IMR-90 (cell line): ENCODE measurements around the gene HLA-DMB. TPM values are rescaled to one million over a fixed set of nuclear protein-coding genes. Genes with fewer than 3 reads are reported as not detected.

Experiments used
- ATAC-seq: fragments of 200-7000 bp; cut with Tn5 transposase; 2 replicates; pipeline ENCODE4 v1.9.1; 2020; ENCODE audit warnings: low read depth, mild to moderate bottlenecking, moderate library complexity
- BruUV-seq: library from RNA; stranded (reverse); fragments of 400-500 nt; replicated peaks from 2 replicates; lab custom pipeline; 2021; lab: Mats Ljungman, UMichigan
- CTCF ChIA-PET: fragments of 300-600 bp; formaldehyde crosslinking; extraction: SDS; loops from one replicate; lab custom pipeline; 2021; ENCODE audit warnings: antibody characterized with exemption; lab: Yijun Ruan, JAX
- POLR2A ChIA-PET: fragments of 300-600 bp; sonication (Branson Sonifier 250); formaldehyde crosslinking; loops from one replicate; lab custom pipeline; 2022; ENCODE audit warnings: antibody characterized with exemption; ENCODE audit not compliant: unreplicated experiment; lab: Charles Lee
- DNase-seq: peaks from one replicate; pipeline ENCODE4 v3.0.0; 2013
- H2AFZ ChIP-seq: replicated peaks from 2 replicates; pipeline ENCODE3; 2013; ENCODE audit warnings: low read length, mild to moderate bottlenecking; ENCODE audit not compliant: poor library complexity
- H2AK5ac ChIP-seq: 2 replicates; pipeline ENCODE4 v1.6.1; 2013; ENCODE audit warnings: low read depth, low read length, inconsistent platforms
- H2AK9ac ChIP-seq: replicated peaks from 2 replicates; pipeline ENCODE3; 2013; ENCODE audit warnings: mild to moderate bottlenecking, low read depth, low read length, moderate library complexity; ENCODE audit not compliant: poor library complexity
- H2BK120ac ChIP-seq: 2 replicates; pipeline ENCODE4 v1.6.1; 2013; ENCODE audit warnings: low read depth, low read length, inconsistent platforms
- H2BK15ac ChIP-seq: 3 replicates; pipeline ENCODE4 v1.6.1; 2013; ENCODE audit warnings: low read depth, low read length, inconsistent platforms
- H2BK20ac ChIP-seq: 2 replicates; pipeline ENCODE4 v1.6.1; 2013; ENCODE audit warnings: low read depth, mild to moderate bottlenecking, inconsistent platforms, low read length, moderate library complexity
- H2BK5ac ChIP-seq: 2 replicates; pipeline ENCODE4 v1.6.1; 2013; ENCODE audit warnings: mild to moderate bottlenecking, low read depth, low read length, inconsistent platforms; ENCODE audit not compliant: poor library complexity, severe bottlenecking
- H3K14ac ChIP-seq: replicated peaks from 2 replicates; pipeline ENCODE4 v1.6.1; 2013; ENCODE audit warnings: low read depth, low read length, inconsistent platforms
- H3K18ac ChIP-seq: 2 replicates; pipeline ENCODE4 v1.6.1; 2013; ENCODE audit warnings: low read depth, low read length, control low read depth
- H3K23ac ChIP-seq: 2 replicates; pipeline ENCODE4 v1.6.1; 2013; ENCODE audit warnings: low read depth, low read length, inconsistent platforms
- H3K27ac ChIP-seq: 2 replicates; pipeline ENCODE4 v1.5.1; 2013; ENCODE audit warnings: mild to moderate bottlenecking, control low read depth, low read length; ENCODE audit not compliant: insufficient read depth
- H3K27me3 ChIP-seq: 2 replicates; pipeline ENCODE4 v1.6.1; 2013; ENCODE audit warnings: low read length; ENCODE audit not compliant: control insufficient read depth, insufficient read depth
- H3K36me3 ChIP-seq: 2 replicates; pipeline ENCODE4 v1.6.1; 2013; ENCODE audit warnings: low read length, mixed read lengths; ENCODE audit not compliant: control insufficient read depth, insufficient read depth
- H3K4ac ChIP-seq: 2 replicates; pipeline ENCODE4 v1.6.1; 2013; ENCODE audit warnings: low read depth, low read length, inconsistent platforms
- H3K4me1 ChIP-seq: 2 replicates; pipeline ENCODE4 v1.6.1; 2013; ENCODE audit warnings: low read length, mixed read lengths; ENCODE audit not compliant: control insufficient read depth, insufficient read depth
- H3K4me2 ChIP-seq: 2 replicates; pipeline ENCODE4 v1.6.1; 2013; ENCODE audit warnings: low read depth, mild to moderate bottlenecking, control low read depth, low read length, moderate library complexity
- H3K4me3 ChIP-seq: 2 replicates; pipeline ENCODE4 v1.5.1; 2013; ENCODE audit warnings: low read depth, mild to moderate bottlenecking, control low read depth, low read length, moderate library complexity; ENCODE audit not compliant: insufficient read depth
- H3K56ac ChIP-seq: 2 replicates; pipeline ENCODE4 v1.6.1; 2013; ENCODE audit warnings: low read length, inconsistent platforms; ENCODE audit not compliant: insufficient read depth; ENCODE audit errors: extremely low read depth
- H3K79me1 ChIP-seq, 2 experiments: 2 replicates each; pipeline ENCODE4 v1.6.1; 2013; ENCODE audit warnings: low read length in 2 of 2, inconsistent platforms in 1 of 2, low read depth in 1 of 2
- H3K9ac ChIP-seq: 2 replicates; pipeline ENCODE4 v1.6.1; 2013; ENCODE audit warnings: low read depth, low read length, control low read depth
- H3K9me1 ChIP-seq: 2 replicates; pipeline ENCODE4 v1.6.1; 2013; ENCODE audit warnings: low read length, inconsistent platforms; ENCODE audit not compliant: insufficient read depth
- H3K9me3 ChIP-seq: 2 replicates; pipeline ENCODE4 v1.6.1; 2013; ENCODE audit warnings: low read length; ENCODE audit not compliant: control insufficient read depth, insufficient read depth
- H4K20me1 ChIP-seq: 2 replicates; pipeline ENCODE4 v1.6.1; 2013; ENCODE audit warnings: low read length, inconsistent platforms; ENCODE audit not compliant: insufficient read depth
- H4K5ac ChIP-seq: 2 replicates; pipeline ENCODE4 v1.6.1; 2013; ENCODE audit warnings: mild to moderate bottlenecking, low read depth, low read length, control low read depth
- H4K8ac ChIP-seq, 2 experiments: 2 replicates each; pipeline ENCODE4 v1.6.1; 2013; ENCODE audit warnings: low read depth in 2 of 2, low read length in 2 of 2, control low read depth in 1 of 2, inconsistent platforms in 1 of 2
- H4K91ac ChIP-seq: 2 replicates; pipeline ENCODE4 v1.6.1; 2013; ENCODE audit warnings: low read depth, low read length, inconsistent platforms; ENCODE audit not compliant: insufficient read depth
- BHLHE40 ChIP-seq: fragments of 150-350 bp; IDR thresholded peaks from 2 replicates; pipeline ENCODE4 v1.6.1; 2016; ENCODE audit warnings: mild to moderate bottlenecking, low read depth, low read length
- CEBPB ChIP-seq: IDR thresholded peaks from 2 replicates; pipeline ENCODE4 v1.6.1; 2012; ENCODE audit warnings: low read depth, low read length, improper control_type of control experiment
- CHD1 ChIP-seq: IDR thresholded peaks from 2 replicates; pipeline ENCODE4 v1.6.1; 2012; ENCODE audit warnings: low read depth, low read length, improper control_type of control experiment
- FOS ChIP-seq: fragments of 150-350 bp; IDR thresholded peaks from 2 replicates; pipeline ENCODE4 v1.6.1; 2016; ENCODE audit warnings: low read depth, low read length
- MAFK ChIP-seq: IDR thresholded peaks from 2 replicates; pipeline ENCODE4 v1.6.1; 2012; ENCODE audit warnings: low read depth, low read length, improper control_type of control experiment
- MAZ ChIP-seq: IDR thresholded peaks from 2 replicates; pipeline ENCODE4 v1.6.1; 2012; ENCODE audit warnings: low read depth, mild to moderate bottlenecking, low read length, improper control_type of control experiment, moderate library complexity, borderline replicate concordance
- MXI1 ChIP-seq: IDR thresholded peaks from 2 replicates; pipeline ENCODE4 v1.6.1; 2012; ENCODE audit warnings: low read depth, mild to moderate bottlenecking, low read length, moderate library complexity, borderline replicate concordance
- NFE2L2 ChIP-seq: fragments of 150-350 bp; IDR thresholded peaks from 2 replicates; pipeline ENCODE4 v1.6.1; 2016; ENCODE audit warnings: low read depth, mild to moderate bottlenecking, low read length
- POLR2A ChIP-seq: IDR thresholded peaks from 2 replicates; pipeline ENCODE4 v1.6.1; 2012; ENCODE audit warnings: mild to moderate bottlenecking, low read depth, low read length
- RAD21 ChIP-seq: IDR thresholded peaks from 2 replicates; pipeline ENCODE4 v1.6.1; 2012; ENCODE audit warnings: low read length, improper control_type of control experiment
- RCOR1 ChIP-seq: IDR thresholded peaks from 2 replicates; pipeline ENCODE4 v1.6.1; 2012; ENCODE audit warnings: mild to moderate bottlenecking, low read length, improper control_type of control experiment; ENCODE audit not compliant: insufficient replicate concordance
- RFX5 ChIP-seq: IDR thresholded peaks from 2 replicates; pipeline ENCODE4 v1.8.0; 2012; ENCODE audit warnings: low read depth, mild to moderate bottlenecking, low read length, moderate library complexity
- SMC3 ChIP-seq: fragments of 150-350 bp; IDR thresholded peaks from 2 replicates; pipeline ENCODE4 v1.6.1; 2016; ENCODE audit warnings: low read depth, mild to moderate bottlenecking, antibody characterized with exemption, low read length, moderate library complexity
- WGBS, 2 experiments: methylation state at CpG; one replicate each; pipeline versions ENCODE4 v1.1.5 to v1.1.7; 2013; ENCODE audit warnings: missing lambda C conversion rate in 2 of 2; ENCODE audit not compliant: insufficient read length in 1 of 2; ENCODE audit errors: extremely low coverage in 2 of 2; 5-methylcytosine and 5-hydroxymethylcytosine counted together
- dilution Hi-C: fragments of 300-500 bp; cut with HindIII; formaldehyde crosslinking; loops from one replicate; pipeline ENCODE4 v1.14.3; 2018; ENCODE audit warnings: low sequenced_read_pairs; ENCODE audit not compliant: unreplicated experiment
- in situ Hi-C: fragments of 300-500 bp; cut with MboI; formaldehyde crosslinking; loops from 3 replicates; pipeline ENCODE4 v1.14.3; 2019; ENCODE audit warnings: low sequenced_read_pairs, inconsistent platforms, mixed read lengths
- intact Hi-C: fragments of 100-400 bp; cut with micrococcal nuclease; formaldehyde crosslinking; loops from 2 replicates; pipeline ENCODE4 v1.10.0; 2022
- polyA plus RNA-seq, 3 experiments: library from polyadenylated mRNA; depleted of rRNA; stranded (reverse); fragments of >200 nt; gene quantifications; 2 replicates each; pipeline ENCODE4 v1.2.3, GENCODE V29; 2012; ENCODE audit warnings: low replicate concordance in 1 of 3
- total RNA-seq: library from RNA; depleted of rRNA; stranded (reverse); fragments of >200 nt; gene quantifications from 2 replicates; pipeline ENCODE4 v1.2.3, GENCODE V29; 2012
- TF ChIP-seq, protein P1 (sequence below): fragments of 150-350 bp; IDR thresholded peaks from 2 replicates; pipeline ENCODE4 v1.6.1; 2016; ENCODE audit warnings: low read depth, mild to moderate bottlenecking, low read length, moderate library complexity, borderline replicate concordance
- TF ChIP-seq, protein P2 (sequence below): conservative IDR thresholded peaks from 2 replicates; pipeline ENCODE4 v1.5.1; 2012; ENCODE audit warnings: mild to moderate bottlenecking, low read depth, low read length, improper control_type of control experiment
- TF ChIP-seq, protein P3 (sequence below): fragments of 150-350 bp; IDR thresholded peaks from 2 replicates; pipeline ENCODE4 v1.6.1; 2017; ENCODE audit warnings: mild to moderate bottlenecking, antibody characterized with exemption, low read length, low read depth

The HLA-DMB gene
- total and polyA plus RNA-seq, 2 of the 4 experiments (the other 2 are of a cell fraction): 0.18 to 0.19 TPM

GRCh38 chr6:32920715-32921114 is 20.1 kb downstream of the HLA-DMB start:
- dilution Hi-C loops: no loop called here
- no peak overlapping the region for H2BK120ac ChIP-seq
- ATAC-seq (no peak), DNase-seq (no peak)
- no peaks in the 10 kb centered on the region for H3K36me3 ChIP-seq
- H4K8ac ChIP-seq: no peak overlapping the region
- no CpG with 5 or more reads among the region's 2 CpGs for WGBS, 2 experiments
- no peak overlapping the region for H2BK20ac ChIP-seq
- no peaks in the 10 kb centered on the region for H3K9me3 ChIP-seq
- H2AFZ ChIP-seq: no peak overlapping the region
- no peak overlapping the region for H3K27ac ChIP-seq
- no peak overlapping the region for H2AK9ac ChIP-seq
- H3K18ac ChIP-seq: no peak overlapping the region
- no peak overlapping the region for H3K9ac ChIP-seq
- in situ Hi-C loops: no loop called here
- H3K56ac ChIP-seq: no peak overlapping the region
- no peaks in the 10 kb centered on the region for H3K4me1 ChIP-seq
- no TSS peak for BruUV-seq
- H3K4me2 ChIP-seq: no peak overlapping the region
- TF ChIP-seq, protein P1, sequence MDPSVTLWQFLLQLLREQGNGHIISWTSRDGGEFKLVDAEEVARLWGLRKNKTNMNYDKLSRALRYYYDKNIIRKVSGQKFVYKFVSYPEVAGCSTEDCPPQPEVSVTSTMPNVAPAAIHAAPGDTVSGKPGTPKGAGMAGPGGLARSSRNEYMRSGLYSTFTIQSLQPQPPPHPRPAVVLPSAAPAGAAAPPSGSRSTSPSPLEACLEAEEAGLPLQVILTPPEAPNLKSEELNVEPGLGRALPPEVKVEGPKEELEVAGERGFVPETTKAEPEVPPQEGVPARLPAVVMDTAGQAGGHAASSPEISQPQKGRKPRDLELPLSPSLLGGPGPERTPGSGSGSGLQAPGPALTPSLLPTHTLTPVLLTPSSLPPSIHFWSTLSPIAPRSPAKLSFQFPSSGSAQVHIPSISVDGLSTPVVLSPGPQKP: no peak
- no peak for TF ChIP-seq BHLHE40
- TF ChIP-seq SMC3: no peak
- no peak for TF ChIP-seq MXI1
- TF ChIP-seq NFE2L2: no peak
- no peak for TF ChIP-seq CHD1
- TF ChIP-seq POLR2A: no peak
- TF ChIP-seq, protein P2, sequence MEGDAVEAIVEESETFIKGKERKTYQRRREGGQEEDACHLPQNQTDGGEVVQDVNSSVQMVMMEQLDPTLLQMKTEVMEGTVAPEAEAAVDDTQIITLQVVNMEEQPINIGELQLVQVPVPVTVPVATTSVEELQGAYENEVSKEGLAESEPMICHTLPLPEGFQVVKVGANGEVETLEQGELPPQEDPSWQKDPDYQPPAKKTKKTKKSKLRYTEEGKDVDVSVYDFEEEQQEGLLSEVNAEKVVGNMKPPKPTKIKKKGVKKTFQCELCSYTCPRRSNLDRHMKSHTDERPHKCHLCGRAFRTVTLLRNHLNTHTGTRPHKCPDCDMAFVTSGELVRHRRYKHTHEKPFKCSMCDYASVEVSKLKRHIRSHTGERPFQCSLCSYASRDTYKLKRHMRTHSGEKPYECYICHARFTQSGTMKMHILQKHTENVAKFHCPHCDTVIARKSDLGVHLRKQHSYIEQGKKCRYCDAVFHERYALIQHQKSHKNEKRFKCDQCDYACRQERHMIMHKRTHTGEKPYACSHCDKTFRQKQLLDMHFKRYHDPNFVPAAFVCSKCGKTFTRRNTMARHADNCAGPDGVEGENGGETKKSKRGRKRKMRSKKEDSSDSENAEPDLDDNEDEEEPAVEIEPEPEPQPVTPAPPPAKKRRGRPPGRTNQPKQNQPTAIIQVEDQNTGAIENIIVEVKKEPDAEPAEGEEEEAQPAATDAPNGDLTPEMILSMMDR: no peak
- TF ChIP-seq, protein P3, sequence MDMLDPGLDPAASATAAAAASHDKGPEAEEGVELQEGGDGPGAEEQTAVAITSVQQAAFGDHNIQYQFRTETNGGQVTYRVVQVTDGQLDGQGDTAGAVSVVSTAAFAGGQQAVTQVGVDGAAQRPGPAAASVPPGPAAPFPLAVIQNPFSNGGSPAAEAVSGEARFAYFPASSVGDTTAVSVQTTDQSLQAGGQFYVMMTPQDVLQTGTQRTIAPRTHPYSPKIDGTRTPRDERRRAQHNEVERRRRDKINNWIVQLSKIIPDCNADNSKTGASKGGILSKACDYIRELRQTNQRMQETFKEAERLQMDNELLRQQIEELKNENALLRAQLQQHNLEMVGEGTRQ: no peak
- no peak for TF ChIP-seq RAD21
- no peak for TF ChIP-seq RFX5
- no peak for TF ChIP-seq RCOR1
- TF ChIP-seq MAFK: no peak
- TF ChIP-seq FOS: no peak
- TF ChIP-seq MAZ: no peak
- no peak for TF ChIP-seq CEBPB
- H4K5ac ChIP-seq: no peak overlapping the region
- H2AK5ac ChIP-seq: no peak overlapping the region
- H2BK15ac ChIP-seq: no peak overlapping the region
- ChIA-PET CTCF (interaction anchor here (1.3 kb wide), 1 partner anchor 64 kb away, joined by 3 read pairs; no protein-coding TSS in a partner anchor), POLR2A (interaction anchor here (1.3 kb wide), 1 partner anchor 51 kb away, joined by 4 read pairs; no protein-coding TSS in a partner anchor)
- H3K4ac ChIP-seq: no peak overlapping the region
- H4K20me1 ChIP-seq: no peaks in the 10 kb centered on the region
- H3K79me1 ChIP-seq: no peaks in the 10 kb centered on the region
- no peak overlapping the region for H4K91ac ChIP-seq
- H3K4me3 ChIP-seq: no peak overlapping the region
- intact Hi-C loops: no loop called here
- H3K23ac ChIP-seq: no peak overlapping the region
- peaks cover 8% of the 10 kb centered on the region; the same call in 1 of the 2 replicates for H3K27me3 ChIP-seq
- H2BK5ac ChIP-seq: no peak overlapping the region
- no peaks in the 10 kb centered on the region for H3K9me1 ChIP-seq
- H3K14ac ChIP-seq: no peak overlapping the region
